Nephron progenitor cell (in vitro differentiated cells): ENCODE measurements around the gene GOLGA6C.
A peak's percentile ranks its signal among the peaks of the same experiment; 100 is the strongest.
"Not testable (repeated sequence)": the region's sequence is repeated elsewhere in the genome, so short reads cannot be mapped to it uniquely, and the experiment has no call there.

Source experiments
- DNase-seq: peaks from one replicate; pipeline ENCODE4 v3.0.0; 2021
- H3K27ac Mint-ChIP-seq: 2 replicates; pipeline ENCODE4 v1.8.0; 2021; ENCODE audit warnings: mild to moderate bottlenecking, moderate library complexity, mixed read lengths
- H3K27me3 Mint-ChIP-seq: 2 replicates; pipeline ENCODE4 v1.8.0; 2021; ENCODE audit warnings: mild to moderate bottlenecking, low read depth, mixed read lengths; ENCODE audit not compliant: poor library complexity
- H3K36me3 Mint-ChIP-seq: 2 replicates; pipeline ENCODE4 v1.8.0; 2021; ENCODE audit warnings: low read depth, mixed read lengths
- H3K4me1 Mint-ChIP-seq: 2 replicates; pipeline ENCODE4 v1.8.0; 2021; ENCODE audit warnings: mixed read lengths
- H3K4me3 Mint-ChIP-seq: 2 replicates; pipeline ENCODE4 v1.8.0; 2021; ENCODE audit warnings: mild to moderate bottlenecking, moderate library complexity, mixed read lengths
- H3K9me3 Mint-ChIP-seq: 2 replicates; pipeline ENCODE4 v1.8.0; 2021; ENCODE audit warnings: mild to moderate bottlenecking, moderate library complexity, mixed read lengths
- TF ChIP-seq, protein P1 (sequence below): fragments of 200-600 bp; sonication (generic); IDR thresholded peaks from 2 replicates; pipeline ENCODE4 v1.5.0; 2021; ENCODE audit warnings: antibody characterized with exemption

The GOLGA6C gene

DNA sequence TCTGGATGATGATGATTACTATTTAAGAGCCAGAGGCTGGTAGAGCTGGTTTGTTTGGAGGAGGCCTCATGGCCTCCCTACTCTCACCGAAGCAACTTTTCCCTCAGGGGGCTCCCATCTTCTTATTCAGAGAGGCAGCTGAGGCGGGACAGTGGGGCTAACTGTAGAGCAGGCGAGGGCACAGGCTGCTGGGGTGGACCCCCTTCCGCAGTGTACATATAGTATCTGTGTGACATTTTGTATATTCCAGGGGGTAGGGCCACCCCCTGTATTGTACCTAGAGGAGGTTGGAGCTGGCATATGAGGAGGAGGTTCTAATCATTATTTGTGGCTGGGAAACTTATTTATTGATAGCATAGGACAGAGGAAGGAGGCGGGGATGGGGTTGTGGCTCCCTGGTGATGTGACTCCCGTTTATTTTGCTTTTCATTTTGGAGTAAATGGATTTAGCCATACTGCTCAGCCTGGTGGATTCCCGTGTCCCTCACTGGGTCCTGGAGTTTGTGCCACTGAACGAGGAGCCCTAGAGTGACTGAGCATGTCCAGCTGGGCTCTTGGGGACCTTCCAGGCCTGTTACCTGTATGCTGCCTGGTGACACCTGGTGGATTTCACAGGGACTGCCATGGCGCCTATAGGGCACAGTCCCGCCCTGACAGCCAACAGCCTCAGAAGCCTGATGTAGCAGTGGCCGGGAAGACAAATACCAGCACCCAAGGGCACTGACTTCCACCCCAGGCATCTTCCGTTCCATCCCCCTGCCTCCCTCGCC is 40.6 kb downstream of the GOLGA6C start:
- H3K27ac Mint-ChIP-seq, H3K9me3 Mint-ChIP-seq, DNase-seq, H3K36me3 Mint-ChIP-seq, H3K4me1 Mint-ChIP-seq, H3K4me3 Mint-ChIP-seq: not testable (repeated sequence)
- peaks cover 10% of the 10 kb centered on the region for H3K27me3 Mint-ChIP-seq

DNA sequence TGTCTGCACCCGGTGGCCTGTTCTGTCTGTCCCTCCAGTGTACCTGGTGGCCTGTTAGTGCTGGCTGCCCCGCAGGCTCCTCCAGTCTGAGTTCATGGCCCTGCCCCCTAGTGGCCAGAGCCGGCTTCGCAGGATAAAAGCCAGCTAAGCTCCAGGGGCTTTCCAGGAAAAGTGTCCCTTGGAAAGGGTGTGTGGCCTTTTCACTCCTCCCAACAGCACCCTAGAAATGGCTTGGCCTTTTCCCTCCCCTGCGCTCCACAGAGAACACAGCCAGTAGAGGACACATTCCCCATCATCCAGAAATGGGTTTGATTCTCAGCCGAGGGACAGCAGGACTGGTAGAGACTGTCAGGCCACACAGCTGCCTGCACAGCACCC is 41.2 kb downstream of the GOLGA6C start:
- not testable (repeated sequence) for H3K36me3 Mint-ChIP-seq, H3K9me3 Mint-ChIP-seq, H3K4me1 Mint-ChIP-seq, H3K4me3 Mint-ChIP-seq, H3K27ac Mint-ChIP-seq
- peaks cover 16% of the 10 kb centered on the region for H3K27me3 Mint-ChIP-seq
- TF ChIP-seq, protein P1, sequence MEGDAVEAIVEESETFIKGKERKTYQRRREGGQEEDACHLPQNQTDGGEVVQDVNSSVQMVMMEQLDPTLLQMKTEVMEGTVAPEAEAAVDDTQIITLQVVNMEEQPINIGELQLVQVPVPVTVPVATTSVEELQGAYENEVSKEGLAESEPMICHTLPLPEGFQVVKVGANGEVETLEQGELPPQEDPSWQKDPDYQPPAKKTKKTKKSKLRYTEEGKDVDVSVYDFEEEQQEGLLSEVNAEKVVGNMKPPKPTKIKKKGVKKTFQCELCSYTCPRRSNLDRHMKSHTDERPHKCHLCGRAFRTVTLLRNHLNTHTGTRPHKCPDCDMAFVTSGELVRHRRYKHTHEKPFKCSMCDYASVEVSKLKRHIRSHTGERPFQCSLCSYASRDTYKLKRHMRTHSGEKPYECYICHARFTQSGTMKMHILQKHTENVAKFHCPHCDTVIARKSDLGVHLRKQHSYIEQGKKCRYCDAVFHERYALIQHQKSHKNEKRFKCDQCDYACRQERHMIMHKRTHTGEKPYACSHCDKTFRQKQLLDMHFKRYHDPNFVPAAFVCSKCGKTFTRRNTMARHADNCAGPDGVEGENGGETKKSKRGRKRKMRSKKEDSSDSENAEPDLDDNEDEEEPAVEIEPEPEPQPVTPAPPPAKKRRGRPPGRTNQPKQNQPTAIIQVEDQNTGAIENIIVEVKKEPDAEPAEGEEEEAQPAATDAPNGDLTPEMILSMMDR: peak; percentile 51
- DNase-seq: peak; percentile 77

GRCh38 chr15:75300026-75300425 is 41.9 kb downstream of the GOLGA6C start:
- not testable (repeated sequence) for H3K4me1 Mint-ChIP-seq, H3K9me3 Mint-ChIP-seq, DNase-seq, H3K4me3 Mint-ChIP-seq, H3K36me3 Mint-ChIP-seq, H3K27ac Mint-ChIP-seq
- H3K27me3 Mint-ChIP-seq: peaks cover 20% of the 10 kb centered on the region

DNA sequence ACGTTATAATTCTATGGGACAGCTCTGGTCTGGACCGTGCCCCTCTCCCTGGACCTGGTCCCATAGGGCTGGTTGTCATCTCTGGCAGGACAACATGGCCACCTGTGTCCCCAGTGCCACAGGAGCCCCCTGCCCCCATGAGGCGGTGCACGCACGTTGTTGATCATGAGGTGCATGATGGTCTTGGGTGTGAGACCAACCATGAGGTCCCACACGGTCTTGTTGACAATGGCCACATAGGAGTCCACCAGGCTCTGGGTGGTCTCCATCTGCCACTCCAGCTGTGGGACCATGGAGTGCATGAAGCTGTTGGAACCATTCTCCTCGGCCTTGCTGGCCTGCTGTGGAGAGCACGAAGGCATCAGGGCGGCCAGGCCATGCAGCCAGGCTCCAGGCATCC is 44.2 kb downstream of the GOLGA6C start:
- Mint-ChIP-seq H3K9me3 (no peaks in the 10 kb centered on the region), H3K36me3 (no peaks in the 10 kb centered on the region), H3K27ac (no peak overlapping the region), H3K4me1 (no peaks in the 10 kb centered on the region), H3K27me3 (peaks cover 40% of the 10 kb centered on the region), H3K4me3 (no peak overlapping the region)
- DNase-seq: no peak
- TF ChIP-seq, protein P1: no peak

GRCh38 chr15:75302753-75303152 is 44.6 kb downstream of the GOLGA6C start:
- not testable (repeated sequence) for H3K36me3 Mint-ChIP-seq, H3K4me1 Mint-ChIP-seq, H3K27ac Mint-ChIP-seq, H3K9me3 Mint-ChIP-seq, H3K4me3 Mint-ChIP-seq, DNase-seq
- peaks cover 45% of the 10 kb centered on the region for H3K27me3 Mint-ChIP-seq

GRCh38 chr15:75306188-75306587 is 48.1 kb downstream of the GOLGA6C start:
- H3K9me3 Mint-ChIP-seq: no peaks in the 10 kb centered on the region
- H3K36me3 Mint-ChIP-seq: no peaks in the 10 kb centered on the region
- no peak overlapping the region for H3K4me3 Mint-ChIP-seq
- no peak for DNase-seq
- TF ChIP-seq, protein P1: no peak
- peaks cover 20% of the 10 kb centered on the region for H3K4me1 Mint-ChIP-seq
- H3K27me3 Mint-ChIP-seq: peaks cover 74% of the 10 kb centered on the region
- no peak overlapping the region for H3K27ac Mint-ChIP-seq

DNA sequence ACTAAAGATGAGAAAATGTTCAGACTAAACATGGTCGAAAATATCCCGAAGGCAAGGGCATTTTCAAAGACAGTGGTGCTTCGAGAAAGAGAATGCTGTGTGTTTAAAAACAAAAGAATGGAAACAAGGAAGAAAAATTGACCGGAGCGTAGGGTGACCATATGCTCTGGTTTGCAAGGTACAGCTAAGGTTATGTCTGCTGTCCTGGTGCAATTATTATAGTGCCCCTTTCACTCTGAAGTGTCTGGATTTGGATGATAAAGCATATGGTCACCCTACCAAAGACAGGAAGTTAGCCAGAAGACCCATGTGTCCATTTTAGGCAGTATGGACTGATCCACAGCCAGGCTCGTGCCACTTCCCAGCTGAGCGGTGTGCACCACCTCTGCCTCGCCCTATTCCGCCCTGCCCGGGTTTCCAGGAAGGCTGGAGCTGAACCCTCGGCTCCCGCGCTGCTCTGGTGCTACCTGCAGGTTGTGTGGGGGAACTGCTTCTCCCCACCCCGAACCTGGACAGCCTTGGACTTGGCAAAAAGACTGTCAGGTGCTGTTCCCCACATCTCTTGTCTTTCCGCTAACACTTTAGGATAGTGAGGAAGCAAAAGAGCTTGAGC is 49.8 kb downstream of the GOLGA6C start:
- Mint-ChIP-seq H3K27ac (no peak overlapping the region), H3K9me3 (no peaks in the 10 kb centered on the region), H3K4me3 (no peak overlapping the region), H3K4me1 (peaks cover 20% of the 10 kb centered on the region), H3K36me3 (no peaks in the 10 kb centered on the region), H3K27me3 (peaks cover 79% of the 10 kb centered on the region)
- DNase-seq: peak; percentile 63
- TF ChIP-seq, protein P1: peak; percentile 48
